Adipocyte (in vitro differentiated cells): ENCODE measurements around the gene NEK7.
A peak's percentile ranks its signal among the peaks of the same experiment; 100 is the strongest.

Experiments
- DNase-seq: peaks from one replicate; pipeline ENCODE4 v3.0.0-alpha.2; 2015; ENCODE audit warnings: low read depth
- H3K27me3 ChIP-seq: replicated peaks from 2 replicates; pipeline ENCODE4 v1.7.0; 2013; ENCODE audit warnings: mild to moderate bottlenecking, low read length, moderate library complexity; ENCODE audit not compliant: control insufficient read depth, insufficient read depth
- H3K36me3 ChIP-seq: 2 replicates; pipeline ENCODE4 v1.7.0; 2013; ENCODE audit warnings: low read length, mild to moderate bottlenecking, moderate library complexity; ENCODE audit not compliant: control insufficient read depth, insufficient read depth, severe bottlenecking
- H3K4me1 ChIP-seq: 2 replicates; pipeline ENCODE4 v1.7.0; 2013; ENCODE audit warnings: mild to moderate bottlenecking, low read length, moderate library complexity; ENCODE audit not compliant: control insufficient read depth, insufficient read depth
- H3K4me3 ChIP-seq: 2 replicates; pipeline ENCODE4 v1.7.0; 2013; ENCODE audit warnings: mild to moderate bottlenecking, low read length, moderate library complexity
- H3K9ac ChIP-seq: 2 replicates; pipeline ENCODE4 v1.7.0; 2013; ENCODE audit warnings: mild to moderate bottlenecking, low read length, moderate library complexity
- H3K9me3 ChIP-seq: 2 replicates; pipeline ENCODE4 v1.7.0; 2013; ENCODE audit warnings: mild to moderate bottlenecking, low read length, moderate library complexity; ENCODE audit not compliant: control insufficient read depth

Gene NEK7

GRCh38 chr1:198361237-198361767, 204.5 kb downstream of the NEK7 start:
- Histone ChIP-seq H3K4me3 (no peak overlapping the region), H3K27me3 (no peaks in the 10 kb centered on the region), H3K9me3 (no peaks in the 10 kb centered on the region), H3K36me3 (no peaks in the 10 kb centered on the region), H3K4me1 (peaks cover 6% of the 10 kb centered on the region), H3K9ac (no peak overlapping the region)
- peak; percentile 56 for DNase-seq

DNA sequence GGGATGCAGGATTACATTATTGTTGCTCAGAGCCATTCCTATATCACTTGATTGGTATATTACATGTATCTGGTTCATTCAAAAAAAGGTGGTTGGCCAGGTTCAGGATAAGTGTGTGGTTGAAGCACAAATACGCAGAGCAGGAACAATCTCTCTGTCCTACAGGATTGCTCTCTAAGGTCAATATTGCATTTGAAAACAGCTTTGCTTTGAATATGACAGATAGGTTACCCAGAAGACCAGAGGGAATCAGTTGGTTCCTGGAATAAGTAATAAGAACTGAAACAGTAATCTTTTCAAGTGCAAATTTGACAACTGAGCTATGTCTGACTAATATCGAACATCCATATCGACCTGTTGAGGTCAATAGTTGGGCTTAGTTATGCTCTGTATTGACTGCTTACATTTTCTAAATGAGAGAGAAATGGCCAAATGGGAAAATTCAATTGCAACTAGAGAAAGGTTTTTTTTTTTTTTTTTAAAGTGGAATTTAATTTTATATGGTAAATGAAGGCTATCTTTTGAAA, 206.9 kb downstream of the NEK7 start:
- Histone ChIP-seq H3K36me3 (no peaks in the 10 kb centered on the region), H3K9me3 (no peaks in the 10 kb centered on the region), H3K4me3 (no peak overlapping the region), H3K4me1 (peaks cover 6% of the 10 kb centered on the region), H3K27me3 (no peaks in the 10 kb centered on the region), H3K9ac (no peak overlapping the region)
- DNase-seq: no peak

GRCh38 chr1:198364471-198364870, 207.7 kb downstream of the NEK7 start:
- Histone ChIP-seq H3K4me1 (peaks cover 6% of the 10 kb centered on the region), H3K4me3 (no peak overlapping the region), H3K36me3 (no peaks in the 10 kb centered on the region), H3K9me3 (no peaks in the 10 kb centered on the region), H3K27me3 (no peaks in the 10 kb centered on the region), H3K9ac (no peak overlapping the region)
- peak; percentile 76 for DNase-seq

GRCh38 chr1:198367296-198367695, 210.5 kb downstream of the NEK7 start:
- no peak for DNase-seq
- H3K27me3 ChIP-seq: no peaks in the 10 kb centered on the region
- H3K9me3 ChIP-seq: no peaks in the 10 kb centered on the region
- no peaks in the 10 kb centered on the region for H3K36me3 ChIP-seq
- H3K4me1 ChIP-seq: no peaks in the 10 kb centered on the region
- no peak overlapping the region for H3K4me3 ChIP-seq
- H3K9ac ChIP-seq: no peak overlapping the region

- Histone ChIP-seq H3K4me1 (no peaks in the 10 kb centered on the region), H3K36me3 (no peaks in the 10 kb centered on the region), H3K4me3 (no peak overlapping the region), H3K9ac (no peak overlapping the region), H3K9me3 (peaks cover 15% of the 10 kb centered on the region), H3K27me3 (no peaks in the 10 kb centered on the region)
- no peak for DNase-seq
Measured at GRCh38 chr1:198370996-198371395, 214.2 kb downstream of the NEK7 start.
